ENCODE measurements around the gene KRT3.
"Not testable (repeated sequence)": the region's sequence is repeated elsewhere in the genome, so short reads cannot be mapped to it uniquely, and the experiment has no call there.

Gene KRT3

GRCh38 chr12:52757449-52758176, 38.3 kb downstream of the KRT3 start:
- no peak overlapping the region for H3K27ac ChIP-seq
- no peak for TF ChIP-seq CTCF (conservative IDR thresholded peaks at IDR 0.05)

GRCh38 chr12:52756281-52756960, 39.5 kb downstream of the KRT3 start:
- TF ChIP-seq CTCF (conservative IDR thresholded peaks at IDR 0.05) = no peak
- no peak overlapping the region for H3K27ac ChIP-seq

GRCh38 chr12:52755533-52755932, 40.4 kb downstream of the KRT3 start:
- H3K27ac ChIP-seq = no peak overlapping the region
- TF ChIP-seq CTCF (conservative IDR thresholded peaks at IDR 0.05) = no peak

- no peak overlapping the region for H3K27ac ChIP-seq
- TF ChIP-seq CTCF (conservative IDR thresholded peaks at IDR 0.05) = no peak
Measured at GRCh38 chr12:52754135-52754534, 41.8 kb downstream of the KRT3 start.

GRCh38 chr12:52753283-52753682, 42.6 kb downstream of the KRT3 start:
- no peak overlapping the region for H3K27ac ChIP-seq
- TF ChIP-seq CTCF (conservative IDR thresholded peaks at IDR 0.05) = no peak

- no peak overlapping the region for H3K27ac ChIP-seq
- no peak for TF ChIP-seq CTCF (conservative IDR thresholded peaks at IDR 0.05)
Measured at GRCh38 chr12:52752516-52752915, 43.4 kb downstream of the KRT3 start.

GRCh38 chr12:52751795-52752194, 44.1 kb downstream of the KRT3 start:
- H3K27ac ChIP-seq = no peak overlapping the region
- TF ChIP-seq CTCF (conservative IDR thresholded peaks at IDR 0.05) = no peak

- not testable (repeated sequence) for H3K27ac ChIP-seq
Measured at GRCh38 chr12:52750532-52750931, 45.4 kb downstream of the KRT3 start.
